ENCODE measurements around the gene WDR33. TPM values are rescaled to one million over a fixed set of nuclear protein-coding genes. Genes with fewer than 3 reads are reported as not detected.

Gene WDR33
- polyA plus RNA-seq, 1 donor = 41.5 TPM

GRCh38 chr2:127663566-127664064, 147.4 kb downstream of the WDR33 start:
- H3K4me3 ChIP-seq (ENCODE audit: low read length) = no peak overlapping the region
- DNase-seq = no peak
- WGBS (ENCODE audit: insufficient coverage, low lambda C conversion rate) = no CpG with 5 or more reads among the region's 6 CpGs
- no peaks in the 10 kb centered on the region for H3K4me1 ChIP-seq (ENCODE audit: control insufficient read depth, insufficient read depth, low read length)
- H3K27ac ChIP-seq (ENCODE audit: low read length) = no peak overlapping the region
- H3K36me3 ChIP-seq (ENCODE audit: control insufficient read depth, insufficient read depth, low read length) = no peaks in the 10 kb centered on the region
- peaks cover 43% of the 10 kb centered on the region for H3K27me3 ChIP-seq (ENCODE audit: control insufficient read depth, insufficient read depth, low read length)
- no peaks in the 10 kb centered on the region for H3K9me3 ChIP-seq (ENCODE audit: control insufficient read depth, low read depth, low read length)

GRCh38 chr2:127662937-127663565, 147.9 kb downstream of the WDR33 start:
- Histone ChIP-seq H3K9me3 (ENCODE audit: control insufficient read depth, low read depth, low read length) (no peaks in the 10 kb centered on the region), H3K27ac (ENCODE audit: low read length) (no peak overlapping the region), H3K4me1 (ENCODE audit: control insufficient read depth, insufficient read depth, low read length) (no peaks in the 10 kb centered on the region), H3K36me3 (ENCODE audit: control insufficient read depth, insufficient read depth, low read length) (no peaks in the 10 kb centered on the region), H3K27me3 (ENCODE audit: control insufficient read depth, insufficient read depth, low read length) (peaks cover 43% of the 10 kb centered on the region), H3K4me3 (ENCODE audit: low read length) (no peak overlapping the region)
- no peak for DNase-seq
- no CpG with 5 or more reads among the region's 9 CpGs for WGBS (ENCODE audit: insufficient coverage, low lambda C conversion rate)

GRCh38 chr2:127661949-127662510, 148.9 kb downstream of the WDR33 start:
- Histone ChIP-seq H3K4me3 (ENCODE audit: low read length) (no peak overlapping the region), H3K27ac (ENCODE audit: low read length) (no peak overlapping the region), H3K27me3 (ENCODE audit: control insufficient read depth, insufficient read depth, low read length) (peaks cover 42% of the 10 kb centered on the region), H3K9me3 (ENCODE audit: control insufficient read depth, low read depth, low read length) (no peaks in the 10 kb centered on the region), H3K4me1 (ENCODE audit: control insufficient read depth, insufficient read depth, low read length) (no peaks in the 10 kb centered on the region), H3K36me3 (ENCODE audit: control insufficient read depth, insufficient read depth, low read length) (no peaks in the 10 kb centered on the region)
- WGBS (ENCODE audit: insufficient coverage, low lambda C conversion rate) = no CpG with 5 or more reads among the region's 9 CpGs
- DNase-seq = no peak

GRCh38 chr2:127661072-127661649, 149.8 kb downstream of the WDR33 start:
- Histone ChIP-seq H3K4me1 (ENCODE audit: control insufficient read depth, insufficient read depth, low read length) (no peaks in the 10 kb centered on the region), H3K36me3 (ENCODE audit: control insufficient read depth, insufficient read depth, low read length) (no peaks in the 10 kb centered on the region), H3K27me3 (ENCODE audit: control insufficient read depth, insufficient read depth, low read length) (peaks cover 37% of the 10 kb centered on the region), H3K4me3 (ENCODE audit: low read length) (no peak overlapping the region), H3K9me3 (ENCODE audit: control insufficient read depth, low read depth, low read length) (no peaks in the 10 kb centered on the region), H3K27ac (ENCODE audit: low read length) (no peak overlapping the region)
- no peak for DNase-seq
- WGBS (ENCODE audit: insufficient coverage, low lambda C conversion rate) = 100% methylated on average over 1 of the region's 14 CpGs

- Histone ChIP-seq H3K27ac (ENCODE audit: low read length) (no peak overlapping the region), H3K27me3 (ENCODE audit: control insufficient read depth, insufficient read depth, low read length) (peaks cover 28% of the 10 kb centered on the region), H3K4me1 (ENCODE audit: control insufficient read depth, insufficient read depth, low read length) (no peaks in the 10 kb centered on the region), H3K4me3 (ENCODE audit: low read length) (no peak overlapping the region), H3K9me3 (ENCODE audit: control insufficient read depth, low read depth, low read length) (no peaks in the 10 kb centered on the region), H3K36me3 (ENCODE audit: control insufficient read depth, insufficient read depth, low read length) (no peaks in the 10 kb centered on the region)
- WGBS (ENCODE audit: insufficient coverage, low lambda C conversion rate) = no CpG with 5 or more reads among the region's 10 CpGs
- DNase-seq = no peak
Observed at GRCh38 chr2:127660291-127660578, 150.7 kb downstream of the WDR33 start.

- H3K27ac ChIP-seq (ENCODE audit: low read length) = no peak overlapping the region
- DNase-seq = no peak
- H3K27me3 ChIP-seq (ENCODE audit: control insufficient read depth, insufficient read depth, low read length) = peaks cover 22% of the 10 kb centered on the region
- no peak overlapping the region for H3K4me3 ChIP-seq (ENCODE audit: low read length)
- no CpG with 5 or more reads among the region's 14 CpGs for WGBS (ENCODE audit: insufficient coverage, low lambda C conversion rate)
- H3K4me1 ChIP-seq (ENCODE audit: control insufficient read depth, insufficient read depth, low read length) = no peaks in the 10 kb centered on the region
- no peaks in the 10 kb centered on the region for H3K36me3 ChIP-seq (ENCODE audit: control insufficient read depth, insufficient read depth, low read length)
- H3K9me3 ChIP-seq (ENCODE audit: control insufficient read depth, low read depth, low read length) = no peaks in the 10 kb centered on the region
Observed at GRCh38 chr2:127659408-127660290, 151.3 kb downstream of the WDR33 start.

GRCh38 chr2:127658641-127659407, 152.1 kb downstream of the WDR33 start:
- H3K27ac ChIP-seq (ENCODE audit: low read length) = no peak overlapping the region
- WGBS (ENCODE audit: insufficient coverage, low lambda C conversion rate) = no CpG with 5 or more reads among the region's 20 CpGs
- peaks cover 15% of the 10 kb centered on the region for H3K27me3 ChIP-seq (ENCODE audit: control insufficient read depth, insufficient read depth, low read length)
- DNase-seq = no peak
- H3K4me1 ChIP-seq (ENCODE audit: control insufficient read depth, insufficient read depth, low read length) = no peaks in the 10 kb centered on the region
- H3K36me3 ChIP-seq (ENCODE audit: control insufficient read depth, insufficient read depth, low read length) = no peaks in the 10 kb centered on the region
- H3K4me3 ChIP-seq (ENCODE audit: low read length) = no peak overlapping the region
- no peaks in the 10 kb centered on the region for H3K9me3 ChIP-seq (ENCODE audit: control insufficient read depth, low read depth, low read length)

GRCh38 chr2:127658146-127658545, 152.8 kb downstream of the WDR33 start:
- Histone ChIP-seq H3K9me3 (ENCODE audit: control insufficient read depth, low read depth, low read length) (no peaks in the 10 kb centered on the region), H3K27ac (ENCODE audit: low read length) (no peak overlapping the region), H3K4me1 (ENCODE audit: control insufficient read depth, insufficient read depth, low read length) (no peaks in the 10 kb centered on the region), H3K36me3 (ENCODE audit: control insufficient read depth, insufficient read depth, low read length) (no peaks in the 10 kb centered on the region), H3K27me3 (ENCODE audit: control insufficient read depth, insufficient read depth, low read length) (peaks cover 8% of the 10 kb centered on the region), H3K4me3 (ENCODE audit: low read length) (no peak overlapping the region)
- WGBS (ENCODE audit: insufficient coverage, low lambda C conversion rate) = no CpG with 5 or more reads among the region's 6 CpGs
- DNase-seq = no peak

GRCh38 chr2:127657232-127657595, 153.8 kb downstream of the WDR33 start:
- no CpG with 5 or more reads among the region's 17 CpGs for WGBS (ENCODE audit: insufficient coverage, low lambda C conversion rate)
- H3K27ac ChIP-seq (ENCODE audit: low read length) = no peak overlapping the region

More at GRCh38 chr2:127657232-127657595, 153.8 kb downstream of the WDR33 start:
- no peak overlapping the region for H3K4me3 ChIP-seq (ENCODE audit: low read length)
- H3K36me3 ChIP-seq (ENCODE audit: control insufficient read depth, insufficient read depth, low read length) = no peaks in the 10 kb centered on the region
- H3K4me1 ChIP-seq (ENCODE audit: control insufficient read depth, insufficient read depth, low read length) = no peaks in the 10 kb centered on the region
- H3K27me3 ChIP-seq (ENCODE audit: control insufficient read depth, insufficient read depth, low read length) = peaks cover 4% of the 10 kb centered on the region
- no peak for DNase-seq
- H3K9me3 ChIP-seq (ENCODE audit: control insufficient read depth, low read depth, low read length) = no peaks in the 10 kb centered on the region
